ENCODE data around the gene PIBF1.
A peak's percentile ranks its signal among the peaks of the same experiment; 100 is the strongest.

The PIBF1 gene

GRCh38 chr13:73060251-73061160 lies 278.6 kb downstream of the PIBF1 start:
- DNase-seq (ENCODE audit: low read depth): peak; percentile 80

- DNase-seq (ENCODE audit: low read depth): no peak
These were observed 279.5 kb downstream of the PIBF1 start for GRCh38 chr13:73061473-73061872.

- DNase-seq (ENCODE audit: low read depth): no peak
These were observed 279.9 kb downstream of the PIBF1 start for GRCh38 chr13:73061876-73062275.

GRCh38 chr13:73062468-73062867 lies 280.5 kb downstream of the PIBF1 start:
- no peak for DNase-seq (ENCODE audit: low read depth)

GRCh38 chr13:73063166-73063565 lies 281.2 kb downstream of the PIBF1 start:
- DNase-seq (ENCODE audit: low read depth): no peak

- no peak for DNase-seq (ENCODE audit: low read depth)
These were observed 283.1 kb downstream of the PIBF1 start for GRCh38 chr13:73065036-73065435.

GRCh38 chr13:73065665-73066340 lies 283.9 kb downstream of the PIBF1 start:
- no peak for DNase-seq (ENCODE audit: low read depth)

All from ELR (cell line).